DMS53 treated with DMSO at 0.1 percent for 48 hours (cell line): ENCODE results near the gene TMEM100.

ENCODE experiments used
- DNase-seq: peaks from one replicate; lab custom pipeline; 2025; ENCODE audit not compliant: unreplicated experiment; lab: John Stamatoyannopoulos, UW

Gene TMEM100, protein sequence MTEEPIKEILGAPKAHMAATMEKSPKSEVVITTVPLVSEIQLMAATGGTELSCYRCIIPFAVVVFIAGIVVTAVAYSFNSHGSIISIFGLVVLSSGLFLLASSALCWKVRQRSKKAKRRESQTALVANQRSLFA

GRCh38 chr17:55722742-55723487, at the start of gene TMEM100:
TSS of gene TMEM100 (minus strand) at chr17:55722864. CDS start at chr17:55721070, 1,794 bp downstream.
- DNase-seq: no peak

GRCh38 chr17:55772086-55772485, 49.4 kb upstream of the TMEM100 start:
- no peak for DNase-seq

DNA sequence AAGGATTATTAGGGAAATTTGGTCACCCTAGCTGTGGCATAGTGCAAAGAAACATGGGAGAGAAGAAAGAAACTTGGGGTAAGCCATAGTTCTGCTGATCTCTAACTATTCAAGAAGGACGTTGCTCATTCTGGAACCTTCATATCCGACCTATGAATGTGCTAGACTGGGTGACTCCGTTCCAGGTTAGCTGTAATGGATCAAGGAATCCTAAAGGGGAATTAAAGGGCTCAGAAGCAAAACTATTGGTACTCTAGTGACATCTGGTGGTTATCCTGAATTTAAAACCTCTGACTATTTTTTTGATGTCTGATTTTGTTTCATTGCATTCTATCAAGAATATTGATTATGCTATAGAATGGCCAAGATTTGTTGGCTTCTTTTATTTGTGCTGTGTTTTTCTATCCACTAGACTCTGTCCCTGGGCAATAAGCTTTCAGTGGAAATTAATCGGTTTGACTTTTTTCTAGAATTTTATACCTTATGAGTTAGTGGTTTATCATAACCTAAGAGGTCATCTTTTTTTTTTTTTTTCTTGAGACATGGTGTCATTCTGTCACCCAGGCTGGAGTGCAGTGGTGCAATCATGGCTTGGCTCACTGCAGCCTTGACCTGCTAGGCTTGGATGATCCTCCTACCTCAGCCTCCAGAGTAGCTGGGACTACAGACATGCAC, 47.7 kb upstream of the TMEM100 start:
- peak; percentile 45 for DNase-seq

GRCh38 chr17:55769625-55770000, 46.9 kb upstream of the TMEM100 start:
- DNase-seq: no peak

- no peak for DNase-seq
Measured at GRCh38 chr17:55768936-55769624, 46.4 kb upstream of the TMEM100 start.

- no peak for DNase-seq
Measured at GRCh38 chr17:55765472-55765871, 42.8 kb upstream of the TMEM100 start.

DNA sequence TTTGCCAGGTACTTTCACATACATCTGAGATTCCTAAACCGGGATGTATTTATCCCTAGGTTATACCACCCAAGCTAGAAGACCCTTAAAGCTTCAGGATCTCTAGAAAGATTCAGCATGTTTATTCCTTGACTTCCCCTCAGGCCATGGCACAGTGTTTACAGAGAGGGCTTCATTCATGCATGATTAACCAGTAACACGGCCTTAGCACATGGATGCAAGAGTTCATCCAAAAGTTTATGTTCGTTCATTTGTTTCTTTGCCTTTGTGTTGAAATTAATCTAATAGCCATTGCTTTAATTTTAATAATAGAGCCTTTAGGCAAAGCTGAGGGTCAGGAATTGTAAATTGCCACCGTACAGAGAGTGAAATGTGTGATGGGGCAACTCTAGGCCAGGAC, 41.9 kb upstream of the TMEM100 start:
- DNase-seq: no peak

DNA sequence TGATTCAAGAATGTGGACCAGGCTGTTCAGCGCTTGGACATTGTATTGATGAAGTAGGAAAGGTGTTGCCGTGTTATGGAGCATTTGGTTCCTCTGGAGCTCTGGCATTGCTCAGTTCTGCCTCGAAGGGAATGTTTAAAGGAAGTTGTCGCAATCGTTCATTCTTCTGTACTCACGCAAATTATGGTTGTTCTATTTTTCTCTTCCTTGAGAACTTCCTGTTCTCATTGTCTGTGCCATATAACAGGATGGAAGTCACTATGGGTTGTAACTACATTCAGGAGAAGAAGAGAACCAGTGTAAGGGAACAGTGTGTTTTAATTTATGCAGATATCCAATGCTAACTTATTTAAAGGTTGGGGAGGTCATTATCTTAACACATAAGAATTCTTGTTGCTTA, 41.2 kb upstream of the TMEM100 start:
- no peak for DNase-seq

GRCh38 chr17:55762086-55762858, 39.6 kb upstream of the TMEM100 start:
- DNase-seq: no peak

- DNase-seq: no peak
Measured at GRCh38 chr17:55760643-55761355, 38.1 kb upstream of the TMEM100 start.

- no peak for DNase-seq
Measured at GRCh38 chr17:55758171-55758570, 35.5 kb upstream of the TMEM100 start.

DNA sequence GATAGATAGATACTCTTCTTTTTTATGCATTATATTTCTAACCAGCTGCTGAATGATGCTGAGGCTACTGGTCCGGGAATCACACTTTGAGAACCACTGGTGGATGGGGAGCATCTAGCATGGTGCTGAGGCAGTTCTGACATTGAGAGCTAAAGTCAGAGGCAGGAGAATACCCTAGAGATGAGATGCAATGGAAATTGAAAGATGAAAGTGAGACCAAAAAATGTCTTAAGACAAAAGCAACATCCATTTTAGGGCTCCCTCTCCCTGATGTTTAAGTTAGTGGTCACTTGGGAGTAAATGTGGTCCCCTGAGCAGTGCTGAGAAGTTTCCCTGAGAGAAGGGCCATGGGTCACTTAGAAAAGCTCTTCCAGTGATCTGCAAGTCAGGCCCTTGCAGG, 35.0 kb upstream of the TMEM100 start:
- DNase-seq: no peak

GRCh38 chr17:55756689-55757088, 34.0 kb upstream of the TMEM100 start:
- DNase-seq: no peak

DNA sequence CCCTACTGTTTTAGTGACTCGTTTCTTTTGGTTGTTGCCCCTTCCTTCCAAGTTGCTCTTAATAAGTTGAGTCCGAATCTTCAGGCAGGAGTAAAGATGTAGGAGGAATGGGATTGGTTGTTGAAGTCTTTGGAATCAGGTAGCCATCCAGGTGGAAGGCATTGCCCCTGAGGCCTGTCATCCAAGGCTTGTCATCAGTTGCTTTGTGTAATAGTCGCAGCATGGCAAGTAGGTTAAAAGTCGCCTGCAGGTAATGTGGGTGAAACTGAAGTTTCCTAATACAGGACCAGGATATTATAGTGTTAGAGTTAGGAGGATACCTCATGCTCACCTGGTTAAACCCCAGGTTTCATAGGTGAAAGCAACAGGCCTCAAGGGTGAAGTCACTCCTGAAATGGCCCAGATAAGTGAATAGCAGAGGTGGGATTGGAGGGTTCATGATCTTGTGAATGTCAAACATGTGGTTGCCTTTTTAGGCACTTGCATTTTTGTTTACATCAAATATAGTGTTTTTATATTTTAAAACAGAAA, 29.1 kb upstream of the TMEM100 start:
- no peak for DNase-seq

GRCh38 chr17:55750750-55751657, 28.3 kb upstream of the TMEM100 start, which contains the start of gene PCTP:
TSS of gene PCTP (plus strand) at chr17:55751051. CDS start at chr17:55751104, 53 bp downstream.
- DNase-seq: peak; percentile 68

GRCh38 chr17:55749985-55750384, 27.3 kb upstream of the TMEM100 start:
- DNase-seq: no peak

GRCh38 chr17:55748841-55749240, 26.2 kb upstream of the TMEM100 start:
- DNase-seq: no peak

DNA sequence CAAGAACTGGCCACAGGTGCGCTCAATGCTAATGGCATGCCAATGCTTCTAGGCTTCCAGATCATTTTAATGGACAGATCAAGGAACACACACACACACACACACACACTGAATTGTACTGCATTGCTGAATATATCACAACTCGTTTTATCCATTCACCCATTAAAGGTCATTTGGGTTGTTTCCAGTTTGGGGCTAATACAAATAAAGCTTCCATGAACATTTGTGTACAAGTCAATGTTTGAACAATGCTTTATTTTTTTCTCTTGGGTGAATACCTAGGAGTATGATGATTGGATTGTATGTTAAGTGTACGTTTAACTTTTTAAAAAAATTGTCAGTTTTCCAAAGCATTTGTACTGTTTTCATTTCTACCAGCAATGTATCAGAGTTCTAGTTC, 24.5 kb upstream of the TMEM100 start:
- DNase-seq: no peak

- no peak for DNase-seq
Measured at GRCh38 chr17:55746466-55746865, 23.8 kb upstream of the TMEM100 start.
